ENCODE data around the gene MLST8. TPM values are rescaled to one million over a fixed set of nuclear protein-coding genes. Genes with fewer than 3 reads are reported as not detected.

The MLST8 gene
- total RNA-seq, 1 donor from 2014 or later: 51.6 TPM

DNA sequence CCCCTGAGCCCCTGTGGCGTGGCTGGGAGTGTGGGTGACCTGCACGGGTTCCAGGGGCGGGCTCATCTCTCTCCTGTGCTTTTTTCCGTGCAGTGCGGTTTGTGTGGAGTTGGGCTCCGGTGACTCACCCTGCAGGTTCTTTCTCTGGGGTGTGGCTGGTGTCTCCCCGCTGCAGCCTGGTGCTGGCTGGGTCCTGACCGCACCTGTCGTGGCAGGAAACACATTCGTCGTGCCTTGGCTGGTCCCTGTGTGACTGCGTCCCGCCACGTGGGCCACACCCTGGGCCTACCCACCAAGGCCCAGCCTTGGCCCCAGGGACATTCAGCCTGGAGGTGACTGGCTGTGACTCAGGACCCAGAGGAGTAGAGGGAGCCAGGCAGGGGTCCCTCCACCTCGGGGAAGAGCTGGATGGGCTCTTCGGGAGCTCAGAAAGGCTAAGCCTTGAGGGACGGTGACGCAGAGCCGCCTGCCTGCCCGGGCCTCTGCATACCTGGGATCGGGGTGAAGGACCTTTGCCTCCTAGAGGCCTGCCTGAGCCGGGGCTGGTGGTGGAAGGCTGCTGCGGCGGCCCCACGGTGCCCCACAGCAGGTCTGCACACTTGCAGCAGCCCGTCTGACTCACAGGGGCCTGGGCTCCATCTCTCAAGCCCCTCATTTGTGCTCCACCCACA is 41.9 kb upstream of the MLST8 start:
- Histone ChIP-seq H3K4me1 (peaks cover 58% of the 10 kb centered on the region), H3K9me3 (no peaks in the 10 kb centered on the region), H3K27ac (peak overlapping the region; percentile 76), H3K36me3 (peaks cover 0 to 24% of the 10 kb centered on the region in 2 donors), H3K4me3 (no peak overlapping the region), H3K27me3 (no peaks in the 10 kb centered on the region)
- peak; percentile 47 to 75 for TF ChIP-seq POLR2AphosphoS5 (IDR thresholded peaks at IDR 0.05; ENCODE audit: insufficient read depth in 1 of 2, low read depth in 1 of 2)
- no peak for TF ChIP-seq POLR2A (IDR thresholded peaks at IDR 0.05)
- no peak for DNase-seq (ENCODE audit: extremely low spot score in 2 of 2)
- intact Hi-C loops (cut with DNase I): no loop called here

DNA sequence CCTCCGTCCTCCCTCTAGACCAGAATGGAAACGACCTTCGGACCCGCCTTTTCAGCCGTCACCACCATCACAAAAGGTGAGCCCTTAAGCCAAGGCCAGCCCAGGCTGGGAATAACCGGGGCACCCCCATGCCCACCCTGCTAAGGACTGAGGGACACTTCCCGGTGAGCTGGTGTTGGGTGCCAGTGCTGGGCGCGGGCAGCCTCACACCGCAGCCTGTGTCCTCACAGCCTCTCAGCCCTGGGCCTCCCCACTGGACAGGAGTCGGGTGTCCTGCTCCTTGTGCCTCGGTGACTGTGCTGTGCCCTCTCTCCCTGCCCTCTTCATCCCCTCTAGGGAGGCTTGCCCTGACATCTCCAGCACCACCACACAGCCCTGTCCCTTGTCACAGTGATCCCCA is 39.4 kb upstream of the MLST8 start:
- Histone ChIP-seq H3K36me3 (peaks cover 0 to 39% of the 10 kb centered on the region in 2 donors), H3K27me3 (no peaks in the 10 kb centered on the region), H3K27ac (no peak overlapping the region), H3K4me1 (peaks cover 33% of the 10 kb centered on the region), H3K9me3 (no peaks in the 10 kb centered on the region), H3K4me3 (no peak overlapping the region)
- TF ChIP-seq POLR2AphosphoS5 (IDR thresholded peaks at IDR 0.05; ENCODE audit: insufficient read depth in 1 of 2, low read depth in 1 of 2): no peak
- no peak for TF ChIP-seq POLR2A (IDR thresholded peaks at IDR 0.05)
- TF ChIP-seq, protein P1, sequence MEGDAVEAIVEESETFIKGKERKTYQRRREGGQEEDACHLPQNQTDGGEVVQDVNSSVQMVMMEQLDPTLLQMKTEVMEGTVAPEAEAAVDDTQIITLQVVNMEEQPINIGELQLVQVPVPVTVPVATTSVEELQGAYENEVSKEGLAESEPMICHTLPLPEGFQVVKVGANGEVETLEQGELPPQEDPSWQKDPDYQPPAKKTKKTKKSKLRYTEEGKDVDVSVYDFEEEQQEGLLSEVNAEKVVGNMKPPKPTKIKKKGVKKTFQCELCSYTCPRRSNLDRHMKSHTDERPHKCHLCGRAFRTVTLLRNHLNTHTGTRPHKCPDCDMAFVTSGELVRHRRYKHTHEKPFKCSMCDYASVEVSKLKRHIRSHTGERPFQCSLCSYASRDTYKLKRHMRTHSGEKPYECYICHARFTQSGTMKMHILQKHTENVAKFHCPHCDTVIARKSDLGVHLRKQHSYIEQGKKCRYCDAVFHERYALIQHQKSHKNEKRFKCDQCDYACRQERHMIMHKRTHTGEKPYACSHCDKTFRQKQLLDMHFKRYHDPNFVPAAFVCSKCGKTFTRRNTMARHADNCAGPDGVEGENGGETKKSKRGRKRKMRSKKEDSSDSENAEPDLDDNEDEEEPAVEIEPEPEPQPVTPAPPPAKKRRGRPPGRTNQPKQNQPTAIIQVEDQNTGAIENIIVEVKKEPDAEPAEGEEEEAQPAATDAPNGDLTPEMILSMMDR (IDR thresholded peaks at IDR 0.05): no peak
- no peak for DNase-seq (ENCODE audit: extremely low spot score in 2 of 2)
- intact Hi-C loops (cut with DNase I): no loop called here

DNA sequence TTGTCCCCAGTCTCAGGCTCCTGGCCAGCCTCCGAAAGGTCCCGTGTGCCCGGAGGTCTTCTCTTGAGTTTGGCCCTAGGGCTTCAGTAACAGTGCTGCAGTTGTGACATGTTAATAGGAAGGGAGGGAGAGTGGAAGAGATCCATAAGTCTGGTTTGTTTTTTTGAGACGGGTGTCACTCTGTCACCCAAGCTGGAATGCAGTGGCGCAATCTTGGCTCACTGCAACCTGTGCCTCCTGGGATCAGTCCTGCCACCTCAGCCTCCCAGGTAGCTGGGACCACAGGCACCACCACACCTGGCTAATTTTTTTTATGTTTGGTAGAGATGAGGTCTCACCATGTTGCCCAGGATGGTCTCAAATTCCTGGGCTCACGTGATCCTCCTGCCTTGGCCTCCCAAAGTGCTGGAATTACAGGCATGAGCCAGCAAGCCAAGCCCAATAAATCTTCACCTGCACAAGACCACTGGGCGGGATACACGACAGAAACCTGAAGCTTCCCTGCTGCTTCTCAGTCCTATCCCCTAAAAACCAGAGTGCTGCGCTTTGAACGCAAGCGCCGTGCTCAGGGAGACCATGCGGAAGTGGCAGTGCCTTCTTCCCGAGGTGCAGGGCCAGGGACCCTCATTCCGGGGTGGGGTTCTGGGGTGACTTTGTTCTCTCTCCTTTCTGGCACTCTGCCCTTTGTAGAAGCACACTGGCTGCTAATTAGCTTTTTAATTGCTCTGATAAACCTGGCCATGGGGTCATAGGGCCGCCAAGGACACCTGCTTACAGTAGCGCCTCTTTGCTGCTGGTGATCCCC is 38.8 kb upstream of the MLST8 start:
- intact Hi-C loops (cut with DNase I): no loop called here

DNA sequence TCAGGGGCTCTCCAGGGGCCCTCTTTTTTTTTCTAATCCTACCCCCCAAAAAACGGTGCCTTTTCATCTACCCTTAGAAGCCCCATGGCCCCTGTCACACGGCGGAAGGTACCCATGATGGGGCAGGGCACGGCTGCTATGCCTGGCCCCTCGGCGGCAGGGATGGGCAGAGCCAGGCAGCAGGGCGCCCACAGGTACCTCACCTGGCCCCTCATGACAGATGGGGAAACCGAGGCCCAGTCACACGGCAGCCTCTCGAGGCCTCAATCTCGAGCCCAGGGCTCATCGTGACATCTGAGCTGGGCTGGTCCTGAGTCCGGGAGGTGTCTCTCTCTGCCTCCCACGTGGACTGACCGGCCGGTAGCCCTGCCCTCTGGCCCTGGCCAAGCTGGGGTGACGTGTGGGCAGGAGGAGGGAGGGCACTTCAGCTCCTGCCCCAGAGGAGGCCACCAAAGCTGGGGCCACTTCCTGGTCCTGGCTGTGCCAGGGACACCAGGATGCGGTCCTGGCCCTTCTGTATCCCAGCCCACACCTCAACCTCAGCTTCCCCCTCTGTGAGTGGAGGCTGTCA is 38.1 kb upstream of the MLST8 start:
- Histone ChIP-seq H3K9me3 (no peaks in the 10 kb centered on the region), H3K4me3 (no peak overlapping the region), H3K4me1 (peaks cover 20% of the 10 kb centered on the region), H3K36me3 (peaks cover 0 to 50% of the 10 kb centered on the region in 2 donors), H3K27me3 (no peaks in the 10 kb centered on the region), H3K27ac (no peak overlapping the region)
- DNase-seq (ENCODE audit: extremely low spot score in 2 of 2): no peak
- intact Hi-C loops (cut with DNase I): no loop called here
- TF ChIP-seq, protein P1 (IDR thresholded peaks at IDR 0.05): no peak
- TF ChIP-seq POLR2A (IDR thresholded peaks at IDR 0.05) (no peak), POLR2AphosphoS5 (IDR thresholded peaks at IDR 0.05; ENCODE audit: insufficient read depth in 1 of 2, low read depth in 1 of 2) (no peak)

More for the DNA sequence above, 38.8 kb upstream of the MLST8 start:
- H3K4me3 ChIP-seq: no peak overlapping the region
- H3K36me3 ChIP-seq: peaks cover 0 to 43% of the 10 kb centered on the region in 2 donors
- H3K9me3 ChIP-seq: no peaks in the 10 kb centered on the region
- TF ChIP-seq POLR2A (IDR thresholded peaks at IDR 0.05) (no peak), POLR2AphosphoS5 (IDR thresholded peaks at IDR 0.05; ENCODE audit: insufficient read depth in 1 of 2, low read depth in 1 of 2) (no peak)
- TF ChIP-seq, protein P1 (IDR thresholded peaks at IDR 0.05): no peak
- DNase-seq (ENCODE audit: extremely low spot score in 2 of 2): no peak
- peaks cover 27% of the 10 kb centered on the region for H3K4me1 ChIP-seq
- H3K27me3 ChIP-seq: no peaks in the 10 kb centered on the region
- H3K27ac ChIP-seq: no peak overlapping the region

DNA sequence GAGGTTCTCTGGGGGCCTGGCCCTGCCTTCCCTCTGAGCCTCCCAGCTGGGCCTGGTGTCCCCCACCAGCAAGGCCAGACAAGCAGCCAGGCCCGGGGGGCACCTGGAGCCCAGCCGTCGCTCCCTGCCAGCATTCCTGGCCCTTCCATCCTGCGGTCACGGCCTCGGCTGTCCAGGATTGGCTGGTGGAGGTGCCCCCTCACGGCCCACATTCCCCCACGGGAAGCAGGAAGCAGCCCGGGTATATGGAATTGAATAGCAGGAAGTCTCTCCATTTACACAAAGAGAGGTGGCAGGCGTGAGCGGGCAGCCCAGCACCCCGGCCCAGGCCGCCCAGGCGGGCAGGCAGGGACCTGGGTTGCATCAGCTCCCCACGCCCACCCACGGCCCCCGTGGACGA is 35.2 kb upstream of the MLST8 start:
- TF ChIP-seq POLR2A (IDR thresholded peaks at IDR 0.05): no peak
- peak; percentile 23 to 33 for TF ChIP-seq POLR2AphosphoS5 (IDR thresholded peaks at IDR 0.05; ENCODE audit: insufficient read depth in 1 of 2, low read depth in 1 of 2)

More for the DNA sequence above, 35.2 kb upstream of the MLST8 start:
- intact Hi-C loops (cut with DNase I): no loop called here
- Histone ChIP-seq H3K27ac (peak overlapping the region; percentile 48), H3K9me3 (no peaks in the 10 kb centered on the region), H3K4me1 (no peaks in the 10 kb centered on the region), H3K27me3 (no peaks in the 10 kb centered on the region), H3K36me3 (peaks cover 0 to 74% of the 10 kb centered on the region in 2 donors), H3K4me3 (peak overlapping the region; percentile 33 to 34)
- no peak for DNase-seq (ENCODE audit: extremely low spot score in 2 of 2)

Data from vagina (tissue), 2 donors.